ENCODE results near the gene MORN1.

DNA sequence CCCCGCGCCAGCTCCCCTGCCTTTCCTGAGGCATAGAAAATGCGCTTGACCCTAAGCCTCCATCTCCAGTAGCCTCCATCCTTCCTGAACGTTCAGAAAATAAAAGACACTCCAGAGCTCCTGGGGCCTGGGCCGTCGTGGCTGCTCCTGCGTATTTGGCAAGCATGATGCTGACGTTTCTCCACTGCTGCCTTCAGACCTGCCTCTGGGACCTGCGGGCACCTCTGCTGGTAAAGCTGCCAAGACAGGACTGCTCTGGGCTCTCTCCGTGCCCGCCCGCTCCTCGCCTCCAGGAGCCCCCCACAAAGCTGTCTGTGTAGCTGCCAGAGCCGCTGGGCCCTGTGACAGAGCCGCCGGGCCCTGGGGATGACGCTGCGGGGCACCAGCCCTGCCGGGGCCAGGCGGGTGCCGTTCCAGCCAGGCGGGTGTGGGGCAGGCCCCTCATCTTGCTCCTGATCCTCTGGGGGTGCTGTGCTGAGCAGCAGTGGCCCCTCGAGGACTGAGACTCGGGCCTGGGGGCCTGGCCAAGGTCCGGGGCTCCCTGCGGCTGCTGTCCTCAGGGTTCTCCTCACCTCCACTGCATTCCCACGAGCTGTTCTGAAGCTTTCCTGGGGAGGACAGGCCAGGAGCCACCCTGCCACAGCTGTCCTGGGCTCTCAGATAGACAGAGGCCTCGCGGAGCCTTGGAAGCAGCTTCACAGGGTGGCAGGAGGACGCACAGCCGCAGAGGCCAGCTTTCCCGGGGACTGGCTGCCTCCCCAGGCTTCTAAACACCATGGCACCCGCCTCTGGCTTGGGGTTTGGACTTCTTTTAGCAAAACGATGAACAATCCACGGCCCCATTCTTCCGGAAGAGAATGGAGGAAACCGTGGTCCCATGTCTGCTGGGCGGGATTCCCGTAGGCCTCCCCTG is 48.1 kb downstream of the MORN1 start:
- TF ChIP-seq CTCF (conservative IDR thresholded peaks at IDR 0.05; ENCODE audit: low read length) (no peak), EZH2phosphoT487 (IDR thresholded peaks at IDR 0.05; ENCODE audit: borderline replicate concordance) (no peak)
